ENCODE data around the gene CYB5D1. TPM values are rescaled to one million over a fixed set of nuclear protein-coding genes. Genes with fewer than 3 reads are reported as not detected.

The CYB5D1 gene
- total and polyA plus RNA-seq, 2 of the 8 experiments (the other 6 are each of a cell fraction or from before 2014, with no cell fraction given) = 11.0 to 18.0 TPM

- TF ChIP-seq CHD7 (IDR thresholded peaks at IDR 0.05; ENCODE audit: insufficient replicate concordance, low read length) = no peak
- TF ChIP-seq CHD2 (IDR thresholded peaks at IDR 0.05; ENCODE audit: low read length) = no peak
- TF ChIP-seq SAP30 (IDR thresholded peaks at IDR 0.05; ENCODE audit: insufficient read depth, insufficient replicate concordance, low read length) = no peak
- TF ChIP-seq CTCF (IDR thresholded peaks at IDR 0.05; ENCODE audit: control extremely low read depth in 1 of 3, insufficient read depth in 1 of 3, low read depth in 1 of 3, low read length in 3 of 3) = no peak
- no peak for TF ChIP-seq POLR2AphosphoS5 (IDR thresholded peaks at IDR 0.05; ENCODE audit: low read depth, low read length)
Measured at GRCh38 chr17:7846765-7847661, 10.8 kb upstream of the CYB5D1 start (continued).

All from H1 (cell line).